Measurements from ENCODE around the gene GIGYF1. TPM values are rescaled to one million over a fixed set of nuclear protein-coding genes. Genes with fewer than 3 reads are reported as not detected.

Gene GIGYF1
- polyA plus RNA-seq, 3 donors, result 17.3 to 35.3 (median 19.1) TPM

DNA sequence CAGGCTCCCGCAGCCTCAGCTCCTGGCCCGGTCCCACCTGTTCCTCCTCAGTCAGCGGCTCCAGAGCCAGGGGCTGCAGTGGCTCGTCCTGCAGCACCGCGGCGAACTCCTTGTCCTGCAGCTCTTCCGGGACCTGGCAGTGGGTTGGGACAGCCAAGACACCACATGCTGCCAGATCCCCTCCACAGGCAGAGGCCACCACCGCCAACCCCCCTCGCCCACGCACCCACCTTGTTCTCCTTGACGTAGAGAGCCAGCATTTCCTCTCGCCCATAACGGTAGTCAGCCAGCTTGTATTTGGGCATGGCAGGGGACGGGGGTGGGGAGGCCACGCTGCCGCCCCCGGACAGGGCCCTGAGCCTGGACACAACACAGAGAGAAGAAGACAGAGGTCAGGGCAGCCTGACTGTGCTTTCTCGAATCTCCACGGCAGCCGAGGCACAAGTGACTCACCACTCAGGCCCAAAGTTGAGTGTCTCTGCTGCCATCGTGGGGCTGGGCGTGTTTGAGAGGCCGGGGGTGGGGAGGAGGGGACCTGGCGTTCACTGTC lies 6.2 kb downstream of the GIGYF1 start:
- no peak overlapping the region for H3K27ac ChIP-seq (ENCODE audit: low read depth, low read length)
- WGBS, 3 donors, result 76 to 85% (median 82%) methylated on average over 25 of the region's 25 CpGs

DNA sequence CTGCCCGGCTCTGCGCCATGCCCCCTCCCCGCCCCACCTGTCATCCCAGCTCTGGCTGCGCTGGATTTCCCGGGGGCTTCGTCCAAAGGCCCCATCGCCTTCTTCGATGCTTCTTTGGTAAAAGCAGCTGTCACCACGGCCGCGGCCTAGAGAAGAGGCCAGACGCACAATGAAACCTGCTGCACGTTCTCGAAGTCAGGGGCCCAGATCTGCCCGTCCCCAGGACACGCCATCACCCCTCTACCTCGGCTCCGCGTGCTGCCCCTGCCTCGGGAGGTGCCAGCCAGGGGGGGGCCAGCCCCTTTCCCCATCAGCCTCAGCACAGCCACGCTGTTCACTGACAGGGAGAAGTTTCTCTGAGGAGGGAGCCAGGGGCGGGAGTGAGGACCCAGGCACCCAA lies 6.8 kb downstream of the GIGYF1 start:
- 90 to 93% (median 91%) methylated on average over 18 to 22 of the region's 22 CpGs for WGBS, 3 donors
- H3K27ac ChIP-seq (ENCODE audit: low read depth, low read length), result no peak overlapping the region

DNA sequence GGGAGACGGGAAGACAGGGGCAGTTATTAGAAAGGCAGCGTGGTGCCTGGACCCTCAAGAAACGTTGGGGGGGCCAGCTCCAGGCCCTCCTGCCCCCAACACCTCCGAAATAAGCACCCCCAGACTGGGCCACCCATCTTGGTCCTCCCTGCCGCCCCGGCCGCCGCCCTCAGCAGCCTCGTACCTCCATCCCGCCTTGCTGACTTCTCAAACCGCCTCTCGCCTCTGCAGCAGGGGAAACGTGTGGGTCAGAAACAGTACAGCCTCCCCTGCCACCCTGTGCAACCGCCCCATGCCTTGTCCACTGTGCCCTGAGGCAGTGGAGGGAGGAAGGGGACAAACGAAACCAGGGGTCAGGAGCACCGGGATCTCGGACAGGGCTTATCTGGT lies 7.2 kb downstream of the GIGYF1 start:
- no peak overlapping the region for H3K27ac ChIP-seq (ENCODE audit: low read depth, low read length)

DNA sequence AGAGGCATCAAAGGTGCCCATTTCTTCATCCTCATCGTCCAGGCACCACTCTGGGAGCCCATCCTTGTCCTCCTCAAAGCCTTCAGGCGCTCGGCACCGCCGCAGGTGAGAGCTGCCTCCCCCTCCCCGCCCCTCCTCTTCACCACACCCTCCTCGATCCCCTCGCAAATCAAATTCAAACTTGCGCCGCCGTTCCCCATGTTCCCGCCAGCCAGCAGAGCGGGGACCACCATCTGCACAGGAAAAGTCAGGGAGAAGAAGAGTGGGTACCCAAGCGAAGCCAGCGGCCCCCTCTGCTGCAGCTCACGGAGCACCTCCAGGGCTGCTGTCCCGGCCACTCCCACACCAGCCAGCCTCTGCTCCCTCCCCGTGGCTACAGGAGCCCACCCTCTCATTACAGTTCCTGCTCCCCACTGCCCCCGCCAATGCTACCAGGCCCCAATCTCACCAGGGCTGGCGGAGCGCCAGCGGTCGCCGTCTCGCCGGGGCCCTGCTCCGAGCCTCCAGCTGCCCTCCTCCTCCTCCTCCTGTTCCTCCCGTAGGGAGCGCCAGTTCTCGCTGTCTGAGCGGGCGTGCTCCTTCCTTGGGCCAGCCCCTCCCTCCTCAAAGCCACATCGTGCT lies 7.7 kb downstream of the GIGYF1 start:
- no peak overlapping the region for H3K27ac ChIP-seq (ENCODE audit: low read depth, low read length)
- WGBS, 3 donors, result 77 to 85% (median 85%) methylated on average over 32 to 33 of the region's 33 CpGs

More for the DNA sequence above, 7.2 kb downstream of the GIGYF1 start:
- 91 to 93% (median 91%) methylated on average over 16 to 17 of the region's 17 CpGs for WGBS, 3 donors

DNA sequence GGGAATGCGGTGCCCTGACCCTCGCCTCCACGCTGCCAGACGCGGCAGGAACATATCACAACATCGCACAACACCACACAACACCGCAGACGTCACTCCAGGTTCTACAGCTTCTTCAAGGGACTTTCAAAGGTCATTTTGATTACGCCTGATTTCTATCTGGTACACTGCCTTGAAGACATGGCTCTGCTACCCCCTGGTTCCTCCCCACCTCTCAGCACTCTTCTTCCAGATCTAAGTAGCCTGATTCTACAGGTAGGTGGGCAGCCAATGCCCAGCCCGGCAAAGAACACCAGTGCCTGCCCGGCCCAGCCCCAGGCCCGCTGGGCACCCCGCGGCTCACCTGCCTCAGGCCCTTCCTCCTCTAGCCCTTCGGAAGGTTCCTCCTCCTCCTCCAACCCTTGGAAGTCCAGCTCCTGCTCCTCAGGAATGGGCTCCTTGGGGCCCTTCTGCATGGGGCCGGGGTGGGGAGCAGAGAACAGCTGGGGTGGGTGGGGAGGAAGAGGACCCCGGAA lies 8.4 kb downstream of the GIGYF1 start:
- WGBS, 3 donors, result 92 to 96% (median 94%) methylated on average over 16 to 17 of the region's 17 CpGs
- no peak overlapping the region for H3K27ac ChIP-seq (ENCODE audit: low read depth, low read length)

DNA sequence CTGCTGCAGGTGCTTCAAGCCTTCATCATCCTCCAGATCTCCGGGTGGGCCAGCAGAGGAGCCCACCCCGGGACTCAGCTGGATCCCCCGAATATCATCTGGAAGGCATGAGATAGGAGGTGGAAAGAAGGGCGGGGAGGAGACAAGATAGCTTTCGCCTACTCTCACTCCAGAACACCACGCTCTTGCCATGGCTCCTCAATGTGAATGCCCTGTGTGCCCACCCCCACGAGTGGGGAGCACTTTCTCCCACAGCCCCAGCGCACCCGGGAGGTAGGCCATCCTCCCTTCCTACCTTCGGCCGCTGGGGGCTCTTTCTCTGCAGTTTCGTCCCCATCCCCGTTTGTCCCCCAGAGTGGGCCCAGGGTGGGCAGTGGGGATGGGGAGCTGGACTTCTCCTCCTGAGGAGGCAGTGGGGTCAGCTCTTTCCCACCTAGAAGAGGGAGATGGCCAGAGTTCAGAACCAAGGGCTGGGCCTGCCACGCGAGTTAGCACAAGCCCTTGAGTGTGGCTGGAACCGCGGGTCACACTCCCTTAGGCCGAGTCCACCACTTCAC lies 8.9 kb downstream of the GIGYF1 start:
- no peak overlapping the region for H3K27ac ChIP-seq (ENCODE audit: low read depth, low read length)
- 88 to 93% (median 92%) methylated on average over 18 of the region's 18 CpGs for WGBS, 3 donors

DNA sequence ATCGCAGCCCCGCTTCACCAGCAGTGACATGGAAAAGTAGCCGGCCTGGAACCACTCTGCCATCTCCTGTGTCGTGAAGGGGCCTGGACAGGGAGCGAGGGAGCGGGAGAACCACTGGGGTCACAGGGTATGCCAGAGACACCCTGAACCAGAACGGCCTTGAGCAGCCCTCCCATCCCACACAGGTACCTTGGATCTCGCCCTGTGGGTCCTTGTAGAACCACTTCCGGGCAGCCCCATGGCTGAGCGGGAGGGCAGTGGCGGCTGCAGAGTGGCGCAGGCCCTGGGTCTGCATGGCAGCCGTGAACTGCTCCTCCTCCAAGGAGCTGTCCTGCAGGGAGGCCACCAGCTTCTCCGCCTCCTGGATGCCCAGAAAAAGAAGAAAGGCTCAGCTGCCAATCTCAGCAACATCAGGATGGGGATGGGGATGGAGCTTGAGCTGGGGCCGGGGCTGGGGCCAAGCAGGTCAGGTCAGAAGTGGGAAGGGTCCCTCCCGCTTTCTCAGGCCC lies 9.5 kb downstream of the GIGYF1 start:
- no peak overlapping the region for H3K27ac ChIP-seq (ENCODE audit: low read depth, low read length)
- WGBS, 3 donors, result 93 to 96% (median 93%) methylated on average over 16 of the region's 16 CpGs

DNA sequence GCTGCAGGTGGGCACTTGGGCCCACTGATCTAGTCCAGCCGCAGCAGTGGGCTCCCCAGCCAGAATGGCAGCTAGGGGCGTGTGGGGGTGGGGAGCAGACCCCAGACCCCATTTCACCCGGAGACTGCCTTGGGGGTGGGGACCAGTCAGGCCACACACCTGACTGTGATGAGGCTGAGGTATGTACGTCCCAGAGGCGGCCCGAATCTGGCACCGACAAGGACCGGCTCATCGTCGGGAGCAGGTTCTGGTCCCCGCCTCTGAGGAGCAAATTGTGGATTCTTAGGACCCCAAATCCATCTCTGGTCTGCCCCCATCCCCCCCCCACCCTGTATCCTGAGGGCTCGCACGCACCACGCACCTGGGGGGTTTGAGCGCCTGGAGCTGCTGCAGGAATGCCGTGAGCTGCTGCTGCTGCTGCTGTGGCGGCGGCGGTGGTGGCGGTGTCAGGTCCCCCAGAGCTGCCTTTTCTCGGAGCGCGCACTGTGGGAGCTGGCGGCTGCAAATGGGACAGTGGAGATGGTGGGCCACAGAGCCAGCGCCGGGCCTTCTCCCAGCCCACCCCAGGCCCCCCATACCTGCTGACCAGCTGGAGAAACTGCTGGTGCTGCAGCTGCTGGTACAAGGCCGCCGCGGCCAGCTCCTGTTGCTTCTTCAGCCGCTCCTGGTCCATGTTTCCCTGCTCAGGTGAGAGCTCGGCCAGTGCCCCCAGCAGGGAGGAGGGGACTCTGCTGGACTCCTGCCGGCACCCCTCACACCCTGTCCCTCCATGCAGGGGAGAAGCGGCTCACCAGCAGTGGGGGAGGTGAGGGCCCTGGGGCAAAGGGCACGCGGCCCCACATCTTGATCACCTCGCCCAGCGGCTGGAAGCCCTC lies 10.2 kb downstream of the GIGYF1 start:
- WGBS, 3 donors, result 93 to 95% (median 94%) methylated on average over 27 to 37 of the region's 37 CpGs
- no peak overlapping the region for H3K27ac ChIP-seq (ENCODE audit: low read depth, low read length)

DNA sequence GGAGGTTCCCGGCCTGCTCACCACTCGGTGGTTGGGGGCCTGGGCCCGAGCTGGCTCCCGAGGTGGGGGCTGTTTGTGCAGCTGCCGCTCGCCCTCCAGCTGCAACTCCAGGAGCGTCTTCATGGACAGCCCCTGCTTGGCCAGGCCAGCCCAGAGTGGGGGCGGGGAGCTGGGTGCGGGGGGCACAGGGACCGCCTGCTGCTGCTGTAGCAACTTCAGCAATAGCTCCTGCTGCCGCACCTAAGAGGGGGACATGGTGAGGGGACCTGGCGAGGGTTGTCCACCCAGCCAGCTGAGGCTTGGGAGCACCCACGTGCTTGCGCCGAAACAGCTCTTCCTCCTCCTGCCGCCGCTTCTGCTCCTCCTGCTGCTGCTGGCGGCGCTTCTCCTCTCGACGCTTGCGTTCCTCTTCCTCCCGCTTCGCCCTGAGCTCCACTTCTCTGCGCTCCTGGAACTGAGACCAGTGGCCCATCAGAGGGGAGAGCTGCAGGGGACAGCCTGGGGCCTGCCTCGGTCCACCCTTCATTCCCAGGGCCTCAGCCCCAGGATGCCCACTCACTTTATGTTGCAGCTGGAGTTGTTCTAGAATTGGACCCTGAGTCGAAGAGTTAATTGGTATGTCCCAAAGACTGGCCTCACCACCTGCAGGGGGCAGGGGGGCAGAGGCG lies 10.9 kb downstream of the GIGYF1 start:
- no peak overlapping the region for H3K27ac ChIP-seq (ENCODE audit: low read depth, low read length)
- 82 to 89% (median 86%) methylated on average over 28 of the region's 28 CpGs for WGBS, 3 donors

DNA sequence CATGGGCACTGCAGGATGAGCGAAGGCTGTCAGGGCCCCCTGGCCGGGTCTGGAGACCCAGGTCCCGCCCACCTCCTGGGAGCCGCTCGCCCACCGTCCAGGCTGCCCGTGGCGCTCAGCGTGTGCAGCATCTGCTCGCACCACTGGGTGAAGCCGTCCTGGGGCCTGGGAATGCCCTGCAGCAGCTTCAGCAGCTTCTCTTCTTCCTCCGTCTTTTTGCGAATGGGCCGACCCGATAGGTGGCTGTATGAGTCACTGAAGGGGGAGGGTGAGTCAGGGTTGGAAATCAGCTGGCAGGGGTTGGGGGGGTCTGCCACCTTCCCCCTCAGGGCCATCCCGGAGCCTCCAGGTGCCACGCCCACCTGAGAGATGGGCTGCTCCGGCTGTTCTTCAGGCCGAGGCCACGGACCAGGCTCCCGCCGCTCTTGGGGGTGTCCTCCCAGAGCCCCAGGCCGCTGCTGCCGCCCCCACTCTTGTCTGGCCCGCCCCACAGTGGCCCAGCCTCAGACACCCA lies 11.8 kb downstream of the GIGYF1 start:
- WGBS, 3 donors, result 82 to 84% (median 84%) methylated on average over 21 to 25 of the region's 25 CpGs
- no peak overlapping the region for H3K27ac ChIP-seq (ENCODE audit: low read depth, low read length)

DNA sequence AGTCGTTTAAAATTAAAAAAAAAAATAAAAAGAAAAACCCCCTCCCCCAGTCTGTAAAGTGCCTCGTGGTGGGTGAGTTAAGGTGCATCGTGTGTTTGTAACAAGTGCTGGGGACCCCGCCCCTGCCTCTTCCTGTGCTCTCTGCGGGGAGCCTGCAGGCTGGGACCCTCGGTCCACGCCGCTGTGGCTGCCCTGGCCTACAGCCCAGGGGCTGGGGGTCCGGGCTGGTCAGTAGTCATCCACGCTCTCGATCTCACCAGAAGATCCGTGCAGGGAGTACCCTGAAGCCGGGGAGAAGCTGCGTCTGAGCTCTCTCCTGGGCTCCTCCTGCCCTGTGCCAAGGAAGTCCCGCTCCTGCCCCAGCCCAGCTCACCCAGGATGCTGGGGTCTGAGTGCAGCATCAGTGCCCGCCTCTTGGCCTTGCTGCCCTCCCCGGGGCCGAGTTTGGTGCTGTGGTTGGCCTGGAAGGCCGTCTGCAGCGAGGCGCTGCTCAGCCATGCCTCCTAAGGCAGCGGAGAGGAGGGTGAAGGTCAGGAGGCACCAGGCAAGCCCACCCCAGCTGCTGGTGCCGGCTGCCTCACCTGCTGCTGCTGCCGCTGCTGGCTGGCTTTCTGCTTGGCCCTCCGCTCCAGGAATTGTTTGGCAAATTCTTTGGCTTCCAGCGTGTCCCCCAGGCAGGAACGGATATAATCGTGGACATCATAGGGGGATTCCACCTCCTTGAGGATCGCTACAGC lies 12.4 kb downstream of the GIGYF1 start:
- H3K27ac ChIP-seq (ENCODE audit: low read depth, low read length), result no peak overlapping the region
- WGBS, 3 donors, result 80 to 84% (median 81%) methylated on average over 28 to 29 of the region's 29 CpGs

DNA sequence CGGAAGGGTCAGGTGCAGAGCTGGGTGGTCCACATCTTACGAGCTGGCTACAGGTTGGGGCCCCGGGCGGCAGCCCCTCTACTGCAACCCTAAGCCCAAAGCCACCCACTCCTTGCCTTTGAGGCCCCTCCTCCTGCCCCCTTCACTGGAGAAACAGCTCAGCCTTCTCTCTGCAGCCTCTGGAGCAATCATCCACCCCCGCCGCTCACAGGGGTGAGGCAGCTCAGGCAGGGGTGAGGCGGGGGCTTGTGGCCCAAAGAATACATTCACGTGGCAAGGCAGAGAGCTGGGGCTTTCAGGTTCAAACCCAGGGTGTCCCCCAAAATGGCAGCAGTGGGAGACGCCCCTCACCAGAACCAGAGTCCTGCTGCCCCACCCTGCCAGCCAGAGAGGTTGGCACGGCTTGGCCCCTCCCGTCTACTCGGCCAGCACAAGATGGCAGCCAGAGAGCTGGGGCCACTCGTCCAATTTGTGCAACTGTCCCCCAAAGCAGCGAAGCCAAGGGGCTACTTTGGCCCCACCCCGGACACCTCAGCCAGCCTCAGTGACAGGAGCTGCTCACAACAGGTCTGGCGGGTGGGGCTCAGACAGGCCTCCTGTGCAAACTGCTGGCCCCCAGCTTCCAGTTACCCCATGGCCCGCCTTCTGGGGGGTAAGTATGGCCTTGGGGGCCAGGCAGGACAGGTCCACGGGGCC lies 13.3 kb downstream of the GIGYF1 start:
- 78 to 83% (median 81%) methylated on average over 18 of the region's 18 CpGs for WGBS, 3 donors
- no peak overlapping the region for H3K27ac ChIP-seq (ENCODE audit: low read depth, low read length)

DNA sequence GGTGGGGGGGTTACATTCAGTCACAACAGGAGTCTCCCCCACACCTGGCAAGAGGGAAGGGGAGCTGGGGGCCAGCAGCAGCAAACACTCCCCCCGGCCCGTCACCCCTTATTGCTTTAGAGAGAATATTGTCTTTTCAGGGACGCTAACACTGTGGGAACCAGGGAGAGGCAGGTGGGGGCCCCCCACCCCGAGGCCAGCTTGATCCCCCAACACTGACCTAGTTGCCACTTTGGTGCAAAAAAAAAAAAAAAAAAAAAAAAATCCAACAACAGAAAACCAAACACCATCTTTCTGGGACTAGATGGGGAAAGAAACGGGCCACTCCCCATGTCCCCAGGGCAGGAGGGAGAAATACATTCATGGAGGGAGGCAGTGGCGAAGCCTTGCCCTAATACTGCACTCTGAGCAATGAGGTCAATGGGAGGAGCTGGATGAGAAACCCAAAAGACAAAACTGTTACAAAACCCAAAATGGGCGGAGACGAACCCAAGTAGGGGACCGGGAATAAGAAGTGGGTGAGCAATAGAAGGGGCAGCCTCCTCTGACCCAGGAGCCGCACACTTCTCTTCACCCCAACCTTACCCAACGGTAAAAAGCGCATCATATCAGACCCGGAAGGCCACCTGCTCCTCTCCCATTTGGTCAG lies 14.0 kb downstream of the GIGYF1 start:
- no peak overlapping the region for H3K27ac ChIP-seq (ENCODE audit: low read depth, low read length)
- 50 to 75% (median 58%) methylated on average over 13 of the region's 13 CpGs for WGBS, 3 donors

DNA sequence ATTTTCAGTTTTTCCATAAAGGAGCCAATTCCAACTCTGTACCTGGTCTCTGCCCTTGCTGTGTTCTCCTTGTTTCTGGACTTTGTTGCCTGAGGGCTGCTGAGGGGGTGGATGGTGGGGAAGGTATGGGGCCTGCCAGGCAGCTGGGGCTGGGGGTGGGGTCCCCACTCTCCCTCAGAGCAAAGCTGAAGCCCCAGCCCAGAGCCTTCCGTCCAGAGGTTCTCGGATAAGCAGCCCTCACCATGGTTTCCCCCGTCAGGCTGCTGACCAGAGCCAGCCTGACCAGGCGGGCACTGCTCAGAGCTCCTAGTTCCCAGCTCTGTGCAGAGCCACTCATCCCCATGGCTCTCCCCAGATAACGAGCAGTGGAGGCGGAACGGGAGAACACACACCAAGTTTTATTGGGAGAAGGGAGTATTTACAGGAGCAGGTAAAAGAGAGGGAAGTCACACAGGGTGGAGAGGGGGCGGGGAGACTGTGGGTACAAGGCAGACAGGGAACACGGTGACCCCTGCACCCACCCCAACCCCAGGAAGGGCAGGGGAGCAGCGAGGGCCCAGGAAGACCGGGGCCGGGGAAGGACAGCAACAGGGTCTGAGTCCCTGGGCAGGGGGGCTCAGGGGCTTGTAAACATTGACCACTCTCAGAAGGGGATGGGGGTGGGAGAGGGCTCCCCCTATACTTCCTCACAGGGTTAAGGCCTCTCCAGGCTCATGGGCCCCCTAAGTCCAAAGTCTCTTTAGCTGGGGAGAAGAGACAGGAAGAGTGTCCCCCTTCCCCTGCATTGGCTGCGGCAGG lies 14.7 kb downstream of the GIGYF1 start:
- WGBS, 3 donors, result 71 to 81% (median 79%) methylated on average over 12 to 13 of the region's 13 CpGs
- no peak overlapping the region for H3K27ac ChIP-seq (ENCODE audit: low read depth, low read length)

DNA sequence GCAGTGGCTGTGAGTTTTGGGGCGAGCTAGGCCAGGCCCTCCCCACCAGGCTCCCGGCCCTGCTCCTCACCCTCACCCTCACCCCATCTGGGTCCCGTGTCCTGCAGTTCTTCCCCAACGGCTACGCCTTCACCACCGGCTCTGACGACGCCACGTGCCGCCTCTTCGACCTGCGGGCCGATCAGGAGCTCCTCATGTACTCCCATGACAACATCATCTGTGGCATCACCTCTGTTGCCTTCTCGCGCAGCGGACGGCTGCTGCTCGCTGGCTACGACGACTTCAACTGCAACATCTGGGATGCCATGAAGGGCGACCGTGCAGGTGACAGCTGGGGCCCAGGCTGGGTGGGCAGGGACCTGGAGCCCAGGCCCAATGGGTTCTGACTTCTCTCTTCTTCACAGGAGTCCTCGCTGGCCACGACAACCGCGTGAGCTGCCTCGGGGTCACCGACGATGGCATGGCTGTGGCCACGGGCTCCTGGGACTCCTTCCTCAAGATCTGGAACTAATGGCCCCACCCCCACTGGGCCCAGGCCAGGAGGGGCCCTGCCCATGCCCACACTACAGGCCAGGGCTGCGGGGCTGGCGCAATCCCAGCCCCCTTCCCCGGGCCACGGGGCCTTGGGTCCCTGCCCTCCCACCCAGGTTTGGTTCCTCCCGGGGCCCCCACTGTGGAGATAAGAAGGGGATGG lies 15.6 kb downstream of the GIGYF1 start:
- H3K27ac ChIP-seq (ENCODE audit: low read depth, low read length), result no peak overlapping the region
- 75 to 76% (median 75%) methylated on average over 35 of the region's 35 CpGs for WGBS, 3 donors
